ENCODE results near the gene USF3. TPM values are rescaled to one million over a fixed set of nuclear protein-coding genes. Genes with fewer than 3 reads are reported as not detected.

Gene USF3
- total and polyA plus RNA-seq, 9 of the 15 experiments (the other 6 are each of a cell fraction or from before 2014, with no cell fraction given), result 1.4 to 6.9 (median 3.1) TPM

- in situ Hi-C loops (cut with MboI) (no loop called here), intact Hi-C loops (cut with micrococcal nuclease) (no loop called here)
- BruUV-seq (replicated peaks), result no TSS peak
- H3K79me2 ChIP-seq (ENCODE audit: control insufficient read depth, insufficient read depth, low read length), result no peaks in the 10 kb centered on the region
- FAIRE-seq (no peak), ATAC-seq (no peak), DNase-seq (ENCODE audit: extremely low read depth in 1 of 4, low spot score in 3 of 4) (no peak)
- no peaks in the 10 kb centered on the region; a peak in 1 of 5 replicates for H3K4me1 ChIP-seq (replicated peaks in 1 of 2; ENCODE audit: control insufficient read depth in 2 of 2, insufficient read depth in 2 of 2, low read length in 2 of 2)
- no peaks in the 10 kb centered on the region for H3K9me3 ChIP-seq (replicated peaks; ENCODE audit: control insufficient read depth, insufficient read depth, low read depth, low read length)
- 1% methylated on average over 6 of the region's 6 CpGs for WGBS (ENCODE audit: insufficient coverage, low coverage, missing lambda C conversion rate)
- no peak overlapping the region for H3K27ac ChIP-seq (ENCODE audit: extremely low read depth, low read depth, low read length)
- no peak overlapping the region for H3K4me2 ChIP-seq (ENCODE audit: insufficient read depth, low read length)
- no peak overlapping the region for H3K4me3 ChIP-seq
- no peaks in the 10 kb centered on the region for H3K9me1 ChIP-seq (ENCODE audit: control insufficient read depth, insufficient read depth, low read length)
- ChIA-PET CTCF (ENCODE audit: low intra/inter-chr PET ratio) (no interaction called here), POLR2A (no interaction called here)
- no peaks in the 10 kb centered on the region for H3K36me3 ChIP-seq (ENCODE audit: control insufficient read depth, insufficient read depth, low read length)
- no peaks in the 10 kb centered on the region for H4K20me1 ChIP-seq (replicated peaks; ENCODE audit: control insufficient read depth, insufficient read depth, low read length)
- peaks cover 11 to 30% of the 10 kb centered on the region in 2 experiments; a peak in 3 of 5 replicates for H3K27me3 ChIP-seq (ENCODE audit: control insufficient read depth in 2 of 2, insufficient read depth in 2 of 2, low read length in 2 of 2)
- no peak overlapping the region for H3K9ac ChIP-seq (ENCODE audit: insufficient read depth in 1 of 2, low read depth in 2 of 2, low read length in 2 of 2)
- H2AFZ ChIP-seq (ENCODE audit: low read depth, low read length), result no peak overlapping the region
- TF ChIP-seq HOXB6 (CRISPR knock-in tag; IDR thresholded peaks at IDR 0.05; ENCODE audit: borderline replicate concordance) (no peak), NCOA2 (IDR thresholded peaks at IDR 0.05; ENCODE audit: partially characterized antibody in 2 of 2) (no peak), ZNF124 (CRISPR knock-in tag; IDR thresholded peaks at IDR 0.05) (no peak), POLR2H (tag; IDR thresholded peaks at IDR 0.05; ENCODE audit: low read depth) (no peak), CEBPB (tag; IDR thresholded peaks at IDR 0.05) (no peak), ETV1 (tag; conservative IDR thresholded peaks at IDR 0.05; ENCODE audit: low read depth) (no peak), PPARD (CRISPR knock-in tag; IDR thresholded peaks at IDR 0.05) (no peak), TSC22D4 (tag; IDR thresholded peaks at IDR 0.05) (no peak), ZBTB11 (CRISPR knock-in tag; IDR thresholded peaks at IDR 0.05) (no peak), LEF1 (IDR thresholded peaks at IDR 0.05) (no peak), CBFA2T2 (conservative IDR thresholded peaks at IDR 0.05) (no peak), KDM2B (CRISPR knock-in tag; IDR thresholded peaks at IDR 0.05) (no peak), GABPB1 (CRISPR knock-in tag; IDR thresholded peaks at IDR 0.05) (no peak), SNAPC5 (CRISPR knock-in tag; IDR thresholded peaks at IDR 0.05) (no peak), AFF4 (CRISPR knock-in tag; IDR thresholded peaks at IDR 0.05) (no peak), PHTF2 (CRISPR knock-in tag; IDR thresholded peaks at IDR 0.05) (no peak), TRIM28 (IDR thresholded peaks at IDR 0.05) (no peak), ZNF134 (CRISPR knock-in tag; conservative IDR thresholded peaks at IDR 0.05) (no peak)
Observed at GRCh38 chr3:113631573-113631972, 64.9 kb downstream of the USF3 start.
